H1 (cell line): ENCODE measurements around the gene TGFBRAP1. TPM values are rescaled to one million over a fixed set of nuclear protein-coding genes. Genes with fewer than 3 reads are reported as not detected.

Experiments
- CTCF ChIA-PET: fragments of 300-600 bp; sonication (Branson Sonifier 250); formaldehyde crosslinking; loops from one replicate; lab custom pipeline; 2021; ENCODE audit not compliant: partially characterized antibody; lab: Charles Lee
- POLR2A ChIA-PET: fragments of 300-600 bp; sonication (Branson Sonifier 250); formaldehyde crosslinking; loops from one replicate; lab custom pipeline; 2021; ENCODE audit warnings: inconsistent platforms; ENCODE audit not compliant: partially characterized antibody; lab: Charles Lee
- DNase-seq, 2 experiments: peaks; one replicate each; pipeline versions ENCODE4 v3.0.0 to v3.0.0-alpha.2; 2010 to 2022; ENCODE audit warnings: low spot score in 2 of 2, low read depth in 1 of 2, mixed read lengths in 1 of 2
- FAIRE-seq: peaks from 2 replicates; lab custom pipeline; 2011; peaks lifted over from hg19 to GRCh38; lab: Jason Lieb, UNC
- H2AFZ ChIP-seq: 2 replicates; pipeline ENCODE4 v1.8.1; 2012; ENCODE audit warnings: low read length, inconsistent platforms
- H2AK5ac ChIP-seq: 2 replicates; pipeline ENCODE4 v1.6.1; 2013; ENCODE audit warnings: low read depth, low read length
- H2BK120ac ChIP-seq: replicated peaks from 2 replicates; pipeline ENCODE3; 2013; ENCODE audit warnings: low read depth, low read length, inconsistent platforms
- H2BK12ac ChIP-seq: 2 replicates; pipeline ENCODE4 v1.6.1; 2013; ENCODE audit warnings: low read depth, low read length
- H2BK15ac ChIP-seq: 2 replicates; pipeline ENCODE4 v1.6.1; 2013; ENCODE audit warnings: low read length
- H2BK20ac ChIP-seq: 2 replicates; pipeline ENCODE4 v1.6.1; 2013; ENCODE audit warnings: low read length
- H2BK5ac ChIP-seq: 2 replicates; pipeline ENCODE4 v1.6.1; 2013; ENCODE audit warnings: low read depth, low read length
- H3K14ac ChIP-seq: 2 replicates; pipeline ENCODE4 v1.6.1; 2013; ENCODE audit warnings: inconsistent platforms; ENCODE audit not compliant: insufficient read length
- H3K18ac ChIP-seq: 2 replicates; pipeline ENCODE4 v1.6.1; 2013; ENCODE audit warnings: low read length; ENCODE audit errors: extremely low read depth
- H3K23ac ChIP-seq: 2 replicates; pipeline ENCODE4 v1.6.1; 2013; ENCODE audit warnings: inconsistent platforms; ENCODE audit not compliant: insufficient read length
- H3K23me2 ChIP-seq: 2 replicates; pipeline ENCODE4 v1.6.1; 2013; ENCODE audit warnings: low read depth, low read length
- H3K27ac ChIP-seq: 2 replicates; pipeline ENCODE4 v1.6.1; 2011; ENCODE audit warnings: low read depth, low read length, inconsistent platforms
- H3K27me3 ChIP-seq, 4 experiments: replicated peaks in 1 of 4; 1 replicate in 1 of 4; 2 replicates in 3 of 4; pipeline versions ENCODE4 v1.6.1 to v1.8.1; 2011 to 2013; ENCODE audit warnings: low read length in 3 of 4, mild to moderate bottlenecking in 3 of 4, inconsistent platforms in 2 of 4, mixed read lengths in 2 of 4, moderate library complexity in 1 of 4; ENCODE audit not compliant: control insufficient read depth in 3 of 4, insufficient read depth in 3 of 4; ENCODE audit errors: extremely low read depth in 1 of 4
- H3K36me3 ChIP-seq, 4 experiments: 2 replicates each; pipeline versions ENCODE4 v1.6.1 to v1.8.1; 2011 to 2013; ENCODE audit warnings: mild to moderate bottlenecking in 4 of 4, low read length in 3 of 4, moderate library complexity in 2 of 4, control low read depth in 1 of 4, inconsistent platforms in 1 of 4; ENCODE audit not compliant: insufficient read depth in 4 of 4, control insufficient read depth in 2 of 4
- H3K4ac ChIP-seq: replicated peaks from 2 replicates; pipeline ENCODE3; 2013; ENCODE audit warnings: low read length, low read depth, mixed read lengths, inconsistent platforms; ENCODE audit not compliant: insufficient read length
- H3K4me1 ChIP-seq, 4 experiments: replicated peaks in 1 of 4; 1 replicate in 1 of 4; 2 replicates in 3 of 4; pipeline versions ENCODE4 v1.6.1 to v1.8.1; 2011 to 2013; ENCODE audit warnings: low read length in 3 of 4, inconsistent platforms in 2 of 4, mixed read lengths in 1 of 4; ENCODE audit not compliant: insufficient read depth in 4 of 4, control insufficient read depth in 3 of 4
- H3K4me2 ChIP-seq, 2 experiments: 2 replicates each; pipeline versions ENCODE4 v1.6.1 to v1.8.1; 2011 to 2013; ENCODE audit warnings: low read depth in 2 of 2, low read length in 2 of 2, control low read depth in 1 of 2, inconsistent platforms in 1 of 2, mild to moderate bottlenecking in 1 of 2; ENCODE audit not compliant: insufficient read depth in 1 of 2
- H3K4me3 ChIP-seq, 4 experiments: fragments of 200-600, 300-600 bp in 1 of 4; sonication (generic), shearing (Covaris generic), sonication (Bioruptor Twin) in 1 of 4; 2 replicates each; pipeline versions ENCODE4 v1.5.1 to v1.8.1; 2011 to 2016; ENCODE audit warnings: low read length in 4 of 4, low read depth in 3 of 4, control low read depth in 2 of 4, inconsistent platforms in 2 of 4, mild to moderate bottlenecking in 2 of 4, mixed read lengths in 1 of 4, moderate library complexity in 1 of 4; ENCODE audit not compliant: insufficient read depth in 2 of 4; ENCODE audit errors: extremely low read depth in 1 of 4
- H3K56ac ChIP-seq: replicated peaks from 2 replicates; pipeline ENCODE3; 2013; ENCODE audit warnings: low read depth, mild to moderate bottlenecking, mixed read lengths, low read length, inconsistent platforms; ENCODE audit not compliant: insufficient read length
- H3K79me1 ChIP-seq: 2 replicates; pipeline ENCODE4 v1.6.1; 2013; ENCODE audit warnings: low read depth, low read length, control low read depth
- H3K79me2 ChIP-seq, 2 experiments: 2 replicates each; pipeline versions ENCODE4 v1.6.1 to v1.8.1; 2012 to 2013; ENCODE audit warnings: low read length in 2 of 2, mild to moderate bottlenecking in 2 of 2, inconsistent platforms in 1 of 2; ENCODE audit not compliant: insufficient read depth in 2 of 2, control insufficient read depth in 1 of 2
- H3K9ac ChIP-seq, 4 experiments: replicated peaks in 1 of 4; 1 replicate in 1 of 4; 2 replicates in 3 of 4; pipeline versions ENCODE4 v1.6.1 to v1.8.1; 2011 to 2013; ENCODE audit warnings: low read depth in 3 of 4, low read length in 3 of 4, control low read depth in 2 of 4, mild to moderate bottlenecking in 2 of 4, moderate library complexity in 2 of 4, inconsistent platforms in 1 of 4; ENCODE audit errors: extremely low read depth in 1 of 4
- H3K9me3 ChIP-seq, 2 experiments: 2 replicates each; pipeline versions ENCODE4 v1.6.1 to v1.8.1; 2012 to 2013; ENCODE audit warnings: mild to moderate bottlenecking in 2 of 2, moderate library complexity in 2 of 2, control low read depth in 1 of 2, inconsistent platforms in 1 of 2, low read depth in 1 of 2, low read length in 1 of 2, mixed read lengths in 1 of 2; ENCODE audit not compliant: insufficient read depth in 2 of 2
- H4K20me1 ChIP-seq, 2 experiments: replicated peaks in 1 of 2; 2 replicates each; pipeline versions ENCODE3 to v1.8.1; 2011 to 2013; ENCODE audit warnings: inconsistent platforms in 2 of 2, low read length in 2 of 2, mild to moderate bottlenecking in 1 of 2; ENCODE audit not compliant: insufficient read depth in 2 of 2, control insufficient read depth in 1 of 2
- H4K5ac ChIP-seq: 2 replicates; pipeline ENCODE4 v1.6.1; 2013; ENCODE audit warnings: low read length, low read depth, mixed read lengths, inconsistent platforms; ENCODE audit not compliant: insufficient read length
- H4K8ac ChIP-seq: 2 replicates; pipeline ENCODE4 v1.8.0; 2013; ENCODE audit warnings: mild to moderate bottlenecking, moderate library complexity, low read length, inconsistent platforms; ENCODE audit not compliant: insufficient read depth; ENCODE audit errors: extremely low read depth
- H4K91ac ChIP-seq: replicated peaks from 2 replicates; pipeline ENCODE3; 2013; ENCODE audit warnings: low read length, mixed read lengths, inconsistent platforms; ENCODE audit not compliant: insufficient read length
- CTBP2 ChIP-seq: IDR thresholded peaks from 2 replicates; pipeline ENCODE4 v1.7.0; 2011; ENCODE audit warnings: borderline replicate concordance, mild to moderate bottlenecking, moderate library complexity, mixed read lengths, low read length; ENCODE audit not compliant: insufficient read depth, insufficient read length
- RBBP5 ChIP-seq: IDR thresholded peaks from 2 replicates; pipeline ENCODE4 v1.7.1; 2012; ENCODE audit warnings: low read depth, mild to moderate bottlenecking, inconsistent platforms, low read length, moderate library complexity, borderline replicate concordance
- SIX5 ChIP-seq: IDR thresholded peaks from 2 replicates; pipeline ENCODE4 v1.6.1; 2011; ENCODE audit warnings: mild to moderate bottlenecking, low read depth, low read length
- SP1 ChIP-seq: IDR thresholded peaks from 2 replicates; pipeline ENCODE4 v1.6.1; 2011; ENCODE audit warnings: low read depth, low read length
- TCF12 ChIP-seq: IDR thresholded peaks from 2 replicates; pipeline ENCODE4 v1.6.1; 2011; ENCODE audit warnings: low read depth, mild to moderate bottlenecking, low read length
- ZNF274 ChIP-seq: IDR thresholded peaks from 2 replicates; pipeline ENCODE4 v1.7.0; 2012; ENCODE audit warnings: low read length, borderline replicate concordance; ENCODE audit errors: extremely low read depth
- WGBS, 2 experiments: shearing (Covaris generic) in 1 of 2; methylation state at CpG; one replicate each; pipeline versions ENCODE4 v1.1.6 to v1.1.7; 2013 to 2015; ENCODE audit warnings: low lambda C conversion rate in 2 of 2, mixed read lengths in 2 of 2, inconsistent platforms in 1 of 2, low coverage in 1 of 2, missing lambda C conversion rate in 1 of 2; ENCODE audit not compliant: insufficient replicate concordance in 2 of 2, insufficient coverage in 1 of 2, insufficient read length in 1 of 2; ENCODE audit errors: extremely low coverage in 1 of 2, missing lambda C conversion rate in 1 of 2; 5-methylcytosine and 5-hydroxymethylcytosine counted together
- polyA plus RNA-seq, 7 experiments: library from polyadenylated mRNA; depleted of rRNA in 3 of 7; stranded (reverse) in 5 of 7; unstranded in 2 of 7; fragments of >200 nt in 5 of 7; fragments of 200-250 nt in 2 of 7; gene quantifications; 1 replicate in 5 of 7; 2 replicates in 1 of 7; 4 replicates in 1 of 7; pipeline versions ENCODE4 v1.2.1 to v1.2.3, GENCODE V29; 2011 to 2013; ENCODE audit warnings: missing spikeins in 2 of 7, mixed read lengths in 2 of 7
- total RNA-seq: library from RNA; stranded (reverse); fragmentation: NEBNext Ultra II Directional; extraction: Animal tissue kit (Norgen Biotek cat#: 25700); gene quantifications from 2 replicates; pipeline ENCODE4 v1.2.1, GENCODE V29; 2021

The TGFBRAP1 gene
- total and polyA plus RNA-seq, 2 of the 8 experiments (the other 6 are each of a cell fraction or from before 2014, with no cell fraction given): 11.2 to 20.2 TPM

DNA sequence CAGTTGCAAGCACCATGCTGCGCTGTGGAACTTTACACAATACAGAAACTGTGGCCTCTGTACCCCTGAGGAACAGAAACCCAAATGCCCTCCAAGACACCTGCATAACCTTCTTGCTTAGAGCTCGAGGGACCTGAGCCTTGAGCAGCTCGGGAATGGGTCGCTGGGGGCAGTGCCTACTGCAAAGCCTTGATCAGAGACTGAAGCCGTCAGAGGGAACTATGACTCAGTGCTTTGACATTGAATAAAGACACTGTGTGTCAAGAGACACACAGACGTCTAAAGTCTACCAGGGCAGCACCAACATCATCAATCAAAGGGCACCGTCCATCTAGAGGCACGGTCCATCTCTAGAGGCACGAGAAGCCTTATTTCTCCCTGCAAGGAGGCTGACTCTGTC is 57.4 kb downstream of the TGFBRAP1 start:
- Histone ChIP-seq H3K9me3 (no peaks in the 10 kb centered on the region), H2AFZ (no peak overlapping the region), H3K79me2 (no peaks in the 10 kb centered on the region), H2BK20ac (no peak overlapping the region), H3K27ac (no peak overlapping the region), H3K4ac (no peak overlapping the region), H2AK5ac (no peak overlapping the region), H3K18ac (no peak overlapping the region), H3K14ac (no peak overlapping the region), H3K79me1 (0 out of 2 replicates have a peak, but pooled peaks cover 2% of the 10 kb centered on the region), H3K56ac (no peak overlapping the region), H4K8ac (no peak overlapping the region), H3K36me3 (peaks cover 11 to 41% (median 28%) of the 10 kb centered on the region in 4 experiments; a peak in 7 of 8 replicates), H2BK12ac (no peak overlapping the region), H3K23ac (no peak overlapping the region), H2BK5ac (no peak overlapping the region), H3K27me3 (no peaks in the 10 kb centered on the region), H3K23me2 (no peaks in the 10 kb centered on the region), H2BK15ac (no peak overlapping the region), H4K5ac (no peak overlapping the region), H3K9ac (no peak overlapping the region), H3K4me2 (no peak overlapping the region), H3K4me1 (no peaks in the 10 kb centered on the region), H4K91ac (no peak overlapping the region), H2BK120ac (no peak overlapping the region), H3K4me3 (no peak overlapping the region), H4K20me1 (peaks cover 2 to 3% of the 10 kb centered on the region in 2 experiments)
- WGBS, 2 experiments: 81% methylated on average over 9 of the region's 9 CpGs; no CpG with 5 or more reads in 1 of the 2 experiments
- no peak for FAIRE-seq
- POLR2A ChIA-PET: no interaction called here
- CTCF ChIA-PET: interaction anchor here (1.0 to 1.7 kb wide), 5 partner anchors 14 to 31 kb away, joined by 3 to 6 read pairs (median 4); partner anchors contain the start of gene GPR45
- DNase-seq: no peak
- TF ChIP-seq CTBP2 (no peak), SP1 (no peak), RBBP5 (no peak), SIX5 (no peak), TCF12 (no peak), ZNF274 (no peak)
